Measurements from ENCODE around the gene SALL3. TPM values are rescaled to one million over a fixed set of nuclear protein-coding genes. Genes with fewer than 3 reads are reported as not detected.
A peak's percentile ranks its signal among the peaks of the same experiment; 100 is the strongest.

The SALL3 gene
- total RNA-seq, 3 donors from 2014 or later = not detected

GRCh38 chr18:78972385-78972918 lies 7.2 kb upstream of the SALL3 start:
- Histone ChIP-seq H3K27ac (no peak overlapping the region), H3K27me3 (peaks cover 11 to 84% of the 10 kb centered on the region in 2 donors), H3K4me1 (no peaks in the 10 kb centered on the region), H3K4me3 (no peak overlapping the region), H3K9me3 (no peaks in the 10 kb centered on the region), H3K36me3 (no peaks in the 10 kb centered on the region)
- intact Hi-C loops (cut with DNase I; ENCODE audit: low total_unique reads) = no loop called here
- TF ChIP-seq CTCF (IDR thresholded peaks at IDR 0.05) = no peak
- no peak for TF ChIP-seq POLR2AphosphoS5 (IDR thresholded peaks at IDR 0.05)
- no peak for TF ChIP-seq POLR2A (IDR thresholded peaks at IDR 0.05)
- DNase-seq (ENCODE audit: low spot score in 2 of 2) = no peak

- no peak for DNase-seq (ENCODE audit: low spot score in 2 of 2)
- H3K4me1 ChIP-seq = no peaks in the 10 kb centered on the region
- TF ChIP-seq POLR2A (IDR thresholded peaks at IDR 0.05) = no peak
- no peak for TF ChIP-seq POLR2AphosphoS5 (IDR thresholded peaks at IDR 0.05)
- TF ChIP-seq CTCF (IDR thresholded peaks at IDR 0.05) = no peak
- H3K9me3 ChIP-seq = no peaks in the 10 kb centered on the region
- H3K4me3 ChIP-seq = peak overlapping the region in 1 of 3 donors; percentile 43
- no peaks in the 10 kb centered on the region for H3K36me3 ChIP-seq
- H3K27ac ChIP-seq = no peak overlapping the region
- peaks cover 11 to 89% of the 10 kb centered on the region in 2 donors for H3K27me3 ChIP-seq
- intact Hi-C loops (cut with DNase I; ENCODE audit: low total_unique reads) = no loop called here
These were observed 6.7 kb upstream of the SALL3 start for GRCh38 chr18:78972930-78973331.

- intact Hi-C loops (cut with DNase I; ENCODE audit: low total_unique reads) = no loop called here
- peak overlapping the region in 1 of 3 donors; percentile 43 for H3K4me3 ChIP-seq
These were observed 6.1 kb upstream of the SALL3 start for GRCh38 chr18:78973357-78974083.

GRCh38 chr18:78974115-78974761 lies 5.4 kb upstream of the SALL3 start:
- peaks cover 11 to 95% of the 10 kb centered on the region in 2 donors for H3K27me3 ChIP-seq
- H3K9me3 ChIP-seq = no peaks in the 10 kb centered on the region
- no peak overlapping the region for H3K27ac ChIP-seq
- H3K4me3 ChIP-seq = peak overlapping the region in 2 of 3 donors; percentile 5 to 43
- no peaks in the 10 kb centered on the region for H3K4me1 ChIP-seq
- intact Hi-C loops (cut with DNase I; ENCODE audit: low total_unique reads) = no loop called here
- no peaks in the 10 kb centered on the region for H3K36me3 ChIP-seq
- DNase-seq (ENCODE audit: low spot score in 2 of 2) = no peak
- TF ChIP-seq POLR2A (IDR thresholded peaks at IDR 0.05) (no peak), POLR2AphosphoS5 (IDR thresholded peaks at IDR 0.05) (no peak)

More at GRCh38 chr18:78973357-78974083, 6.1 kb upstream of the SALL3 start:
- TF ChIP-seq POLR2A (IDR thresholded peaks at IDR 0.05) = no peak
- TF ChIP-seq CTCF (IDR thresholded peaks at IDR 0.05) = no peak
- TF ChIP-seq POLR2AphosphoS5 (IDR thresholded peaks at IDR 0.05) = no peak
- H3K36me3 ChIP-seq = no peaks in the 10 kb centered on the region
- no peak overlapping the region for H3K27ac ChIP-seq
- no peak for DNase-seq (ENCODE audit: low spot score in 2 of 2)
- no peaks in the 10 kb centered on the region for H3K9me3 ChIP-seq
- H3K27me3 ChIP-seq = peaks cover 11 to 94% of the 10 kb centered on the region in 2 donors
- H3K4me1 ChIP-seq = no peaks in the 10 kb centered on the region

GRCh38 chr18:78975292-78975691 lies 4.3 kb upstream of the SALL3 start:
- H3K27ac ChIP-seq = no peak overlapping the region
- no peak overlapping the region for H3K4me3 ChIP-seq
- TF ChIP-seq CTCF (IDR thresholded peaks at IDR 0.05) (no peak), POLR2A (IDR thresholded peaks at IDR 0.05) (no peak), POLR2AphosphoS5 (IDR thresholded peaks at IDR 0.05) (no peak)
- intact Hi-C loops (cut with DNase I; ENCODE audit: low total_unique reads) = no loop called here
- H3K36me3 ChIP-seq = no peaks in the 10 kb centered on the region
- no peak for DNase-seq (ENCODE audit: low spot score in 2 of 2)
- H3K27me3 ChIP-seq = peaks cover 11 to 90% of the 10 kb centered on the region in 2 donors
- H3K9me3 ChIP-seq = no peaks in the 10 kb centered on the region
- H3K4me1 ChIP-seq = no peaks in the 10 kb centered on the region
